22Rv1 (cell line): ENCODE measurements around the gene UNC5C.

Experiments used
- ZFX ChIP-seq: fragments of 450-650 bp; IDR thresholded peaks from 2 replicates; pipeline ENCODE4 v1.6.1; 2017; ENCODE audit warnings: antibody characterized with exemption, borderline replicate concordance
- TF ChIP-seq, protein P1 (sequence below): fragments of 450-650 bp; IDR thresholded peaks from 2 replicates; pipeline ENCODE4 v1.5.1; 2017; ENCODE audit warnings: mild to moderate bottlenecking

GRCh38 chr4:95250544-95251137, 298.1 kb downstream of the UNC5C start:
- TF ChIP-seq, protein P1, sequence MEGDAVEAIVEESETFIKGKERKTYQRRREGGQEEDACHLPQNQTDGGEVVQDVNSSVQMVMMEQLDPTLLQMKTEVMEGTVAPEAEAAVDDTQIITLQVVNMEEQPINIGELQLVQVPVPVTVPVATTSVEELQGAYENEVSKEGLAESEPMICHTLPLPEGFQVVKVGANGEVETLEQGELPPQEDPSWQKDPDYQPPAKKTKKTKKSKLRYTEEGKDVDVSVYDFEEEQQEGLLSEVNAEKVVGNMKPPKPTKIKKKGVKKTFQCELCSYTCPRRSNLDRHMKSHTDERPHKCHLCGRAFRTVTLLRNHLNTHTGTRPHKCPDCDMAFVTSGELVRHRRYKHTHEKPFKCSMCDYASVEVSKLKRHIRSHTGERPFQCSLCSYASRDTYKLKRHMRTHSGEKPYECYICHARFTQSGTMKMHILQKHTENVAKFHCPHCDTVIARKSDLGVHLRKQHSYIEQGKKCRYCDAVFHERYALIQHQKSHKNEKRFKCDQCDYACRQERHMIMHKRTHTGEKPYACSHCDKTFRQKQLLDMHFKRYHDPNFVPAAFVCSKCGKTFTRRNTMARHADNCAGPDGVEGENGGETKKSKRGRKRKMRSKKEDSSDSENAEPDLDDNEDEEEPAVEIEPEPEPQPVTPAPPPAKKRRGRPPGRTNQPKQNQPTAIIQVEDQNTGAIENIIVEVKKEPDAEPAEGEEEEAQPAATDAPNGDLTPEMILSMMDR: no peak
- no peak for TF ChIP-seq ZFX
